ENCODE measurements around the gene ZNF142.

Gene ZNF142, protein sequence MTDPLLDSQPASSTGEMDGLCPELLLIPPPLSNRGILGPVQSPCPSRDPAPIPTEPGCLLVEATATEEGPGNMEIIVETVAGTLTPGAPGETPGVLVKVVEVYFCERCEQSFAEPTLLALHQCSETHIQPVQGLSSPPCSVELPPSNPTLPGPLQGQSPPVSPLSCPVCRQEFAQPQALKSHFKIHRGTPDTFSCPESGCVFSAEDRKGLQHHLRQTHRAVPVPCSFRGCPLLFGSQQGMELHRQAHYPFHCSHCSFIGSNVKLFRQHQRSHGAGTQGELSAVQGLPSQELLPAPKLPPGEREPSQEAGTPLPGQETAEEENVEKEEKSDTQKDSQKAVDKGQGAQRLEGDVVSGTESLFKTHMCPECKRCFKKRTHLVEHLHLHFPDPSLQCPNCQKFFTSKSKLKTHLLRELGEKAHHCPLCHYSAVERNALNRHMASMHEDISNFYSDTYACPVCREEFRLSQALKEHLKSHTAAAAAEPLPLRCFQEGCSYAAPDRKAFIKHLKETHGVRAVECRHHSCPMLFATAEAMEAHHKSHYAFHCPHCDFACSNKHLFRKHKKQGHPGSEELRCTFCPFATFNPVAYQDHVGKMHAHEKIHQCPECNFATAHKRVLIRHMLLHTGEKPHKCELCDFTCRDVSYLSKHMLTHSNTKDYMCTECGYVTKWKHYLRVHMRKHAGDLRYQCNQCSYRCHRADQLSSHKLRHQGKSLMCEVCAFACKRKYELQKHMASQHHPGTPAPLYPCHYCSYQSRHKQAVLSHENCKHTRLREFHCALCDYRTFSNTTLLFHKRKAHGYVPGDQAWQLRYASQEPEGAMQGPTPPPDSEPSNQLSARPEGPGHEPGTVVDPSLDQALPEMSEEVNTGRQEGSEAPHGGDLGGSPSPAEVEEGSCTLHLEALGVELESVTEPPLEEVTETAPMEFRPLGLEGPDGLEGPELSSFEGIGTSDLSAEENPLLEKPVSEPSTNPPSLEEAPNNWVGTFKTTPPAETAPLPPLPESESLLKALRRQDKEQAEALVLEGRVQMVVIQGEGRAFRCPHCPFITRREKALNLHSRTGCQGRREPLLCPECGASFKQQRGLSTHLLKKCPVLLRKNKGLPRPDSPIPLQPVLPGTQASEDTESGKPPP (N-terminal part only)

DNA sequence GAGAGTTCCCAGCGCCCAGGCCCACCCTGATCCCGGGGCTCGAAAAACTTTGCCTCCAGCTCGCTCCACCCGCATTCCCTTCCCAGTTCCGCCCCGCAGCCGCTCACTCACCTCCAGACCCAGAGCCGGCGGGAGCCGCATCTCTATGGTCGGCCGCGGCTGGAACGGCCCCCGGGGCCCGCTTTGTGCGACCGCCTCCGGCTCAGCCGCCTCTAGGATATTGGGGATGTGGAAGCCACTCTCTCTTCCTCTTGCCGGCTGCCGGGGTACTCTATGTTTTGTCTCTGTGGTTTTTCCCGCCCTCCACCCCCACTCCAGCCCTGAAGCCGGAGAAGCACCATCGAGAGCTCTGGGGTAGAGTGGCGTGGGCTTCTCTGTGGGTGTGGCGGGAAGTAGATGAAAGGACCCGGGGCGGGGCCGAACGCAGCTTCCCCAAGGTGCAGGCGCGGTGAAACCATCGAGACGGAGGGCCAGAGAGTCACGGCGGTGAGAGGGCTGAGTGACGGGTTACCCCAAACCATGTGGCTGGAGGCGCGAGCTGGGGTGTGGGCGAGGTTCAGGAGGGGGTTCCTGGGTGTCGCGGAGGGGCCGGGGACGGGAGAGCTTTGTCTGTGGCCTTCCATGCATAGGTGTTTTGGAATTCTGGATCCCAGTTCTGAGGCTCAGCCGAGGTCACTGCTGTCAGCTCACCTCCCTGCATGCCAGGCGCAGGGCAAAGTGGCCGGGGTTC is at the start of gene ZNF142, which contains the start of gene BCS1L:
Gene ZNF142, minus strand, starts transcription at position 366 of the 730 bp plus-strand sequence. CDS start 3,194 bp downstream, outside the sequence.
Gene BCS1L, plus strand, starts transcription at position 426 of the 730 bp plus-strand sequence. CDS start 1,305 bp downstream, outside the sequence.
- TF ChIP-seq GATA2 (IDR thresholded peaks at IDR 0.05; ENCODE audit: low read depth, low read length), result no peak
- no peak for TF ChIP-seq GATA3 (IDR thresholded peaks at IDR 0.05; ENCODE audit: low read depth, low read length)

- TF ChIP-seq GATA2 (IDR thresholded peaks at IDR 0.05; ENCODE audit: low read depth, low read length), result no peak
- no peak for TF ChIP-seq GATA3 (IDR thresholded peaks at IDR 0.05; ENCODE audit: low read depth, low read length)
These were observed 48.7 kb upstream of the ZNF142 start for GRCh38 chr2:218708086-218708485.

DNA sequence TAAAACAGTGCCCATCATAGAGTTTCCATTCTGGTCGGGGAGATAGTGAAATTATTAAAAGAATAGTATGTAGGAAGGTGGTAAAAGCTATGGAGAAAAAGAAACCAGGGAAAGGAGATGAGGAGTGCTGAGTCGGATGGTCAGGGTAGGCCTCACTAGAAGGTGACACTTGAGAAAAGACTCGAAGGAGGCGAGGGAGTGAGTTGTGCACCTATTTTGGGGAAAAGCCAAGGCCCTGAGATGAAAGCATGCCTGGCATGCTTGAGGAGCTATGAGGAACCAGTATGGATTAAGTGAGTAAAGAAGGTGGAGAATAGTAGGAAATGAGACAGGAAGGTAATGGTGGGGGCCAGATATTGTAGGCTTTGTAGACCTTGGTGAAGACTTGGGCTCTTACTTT is 43.9 kb upstream of the ZNF142 start:
- TF ChIP-seq GATA3 (IDR thresholded peaks at IDR 0.05; ENCODE audit: low read depth, low read length) (no peak), GATA2 (IDR thresholded peaks at IDR 0.05; ENCODE audit: low read depth, low read length) (no peak)

GRCh38 chr2:218701806-218702205 is 42.4 kb upstream of the ZNF142 start:
- no peak for TF ChIP-seq GATA2 (IDR thresholded peaks at IDR 0.05; ENCODE audit: low read depth, low read length)
- TF ChIP-seq GATA3 (IDR thresholded peaks at IDR 0.05; ENCODE audit: low read depth, low read length), result no peak

- TF ChIP-seq GATA2 (IDR thresholded peaks at IDR 0.05; ENCODE audit: low read depth, low read length) (no peak), GATA3 (IDR thresholded peaks at IDR 0.05; ENCODE audit: low read depth, low read length) (no peak)
These were observed 39.5 kb upstream of the ZNF142 start for GRCh38 chr2:218698885-218699284.

- TF ChIP-seq GATA3 (IDR thresholded peaks at IDR 0.05; ENCODE audit: low read depth, low read length), result no peak
These were observed 35.2 kb upstream of the ZNF142 start for GRCh38 chr2:218694405-218695145.

- no peak for TF ChIP-seq GATA3 (IDR thresholded peaks at IDR 0.05; ENCODE audit: low read depth, low read length)
- no peak for TF ChIP-seq GATA2 (IDR thresholded peaks at IDR 0.05; ENCODE audit: low read depth, low read length)
These were observed 31.8 kb upstream of the ZNF142 start for GRCh38 chr2:218691234-218691633.

GRCh38 chr2:218680061-218680460 is 20.6 kb upstream of the ZNF142 start:
- no peak for TF ChIP-seq GATA2 (IDR thresholded peaks at IDR 0.05; ENCODE audit: low read depth, low read length)
- no peak for TF ChIP-seq GATA3 (IDR thresholded peaks at IDR 0.05; ENCODE audit: low read depth, low read length)

DNA sequence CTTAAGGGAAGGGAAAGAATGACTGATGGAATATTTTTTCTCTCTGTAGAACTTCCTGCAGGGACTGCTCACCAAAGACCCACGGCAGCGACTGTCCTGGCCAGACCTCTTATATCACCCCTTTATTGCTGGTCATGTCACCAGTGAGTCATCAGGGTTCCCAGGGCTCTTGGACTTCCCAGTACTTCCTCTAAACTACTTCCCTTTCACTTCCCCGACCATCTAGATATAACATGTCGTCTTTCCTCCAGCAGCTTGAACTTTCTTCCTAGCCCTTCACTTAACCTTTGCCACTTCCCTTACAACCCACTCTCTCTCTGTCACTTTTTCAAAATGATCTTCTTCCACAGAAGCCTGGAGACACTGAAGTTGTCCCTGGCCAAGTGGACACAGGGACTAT is 19.7 kb upstream of the ZNF142 start:
- TF ChIP-seq GATA3 (IDR thresholded peaks at IDR 0.05; ENCODE audit: low read depth, low read length) (no peak), GATA2 (IDR thresholded peaks at IDR 0.05; ENCODE audit: low read depth, low read length) (no peak)

GRCh38 chr2:218671654-218672566 is 12.5 kb upstream of the ZNF142 start, which contains the start of the genes RNF25 and STK36:
Gene RNF25, minus strand, starts transcription at chr2:218672002. Its CDS starts 32 bp downstream, at chr2:218671970.
Gene STK36, plus strand, starts transcription at chr2:218672086. Its CDS starts 744 bp downstream, at chr2:218672830.
- TF ChIP-seq GATA3 (IDR thresholded peaks at IDR 0.05; ENCODE audit: low read depth, low read length) (no peak), GATA2 (IDR thresholded peaks at IDR 0.05; ENCODE audit: low read depth, low read length) (peak; percentile 34; the same call in 1 of the 2 replicates)

DNA sequence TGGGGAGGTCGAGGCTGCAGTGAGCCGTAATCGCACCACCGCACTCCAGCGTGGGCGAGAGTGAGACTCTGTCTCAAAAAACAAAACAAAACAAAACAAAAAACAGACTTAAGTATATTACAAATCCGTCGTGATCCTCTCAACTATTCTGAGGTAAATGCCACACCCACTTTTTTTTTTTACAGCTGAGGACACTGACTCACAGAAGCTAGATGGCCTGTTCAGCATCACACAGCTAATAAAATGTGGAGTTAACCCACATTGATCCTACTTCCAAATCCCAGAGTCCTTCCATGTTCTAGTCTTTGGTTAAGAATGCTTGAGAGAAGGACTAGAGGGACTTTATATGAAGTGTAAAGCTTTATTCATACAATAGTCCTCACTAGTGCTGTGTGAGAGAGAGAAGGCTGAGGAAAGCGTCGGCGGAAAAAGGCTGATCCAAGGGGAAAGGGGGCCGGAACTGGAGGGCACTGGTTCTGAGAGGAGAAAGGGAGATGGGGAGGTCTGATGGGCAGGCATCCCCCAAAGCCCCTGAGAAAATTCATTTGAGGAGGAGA is 11.8 kb upstream of the ZNF142 start:
- TF ChIP-seq GATA3 (IDR thresholded peaks at IDR 0.05; ENCODE audit: low read depth, low read length) (no peak), GATA2 (IDR thresholded peaks at IDR 0.05; ENCODE audit: low read depth, low read length) (no peak)
